Right atrium auricular region (tissue), 2 donors: ENCODE data around the gene BMP7. TPM values are rescaled to one million over a fixed set of nuclear protein-coding genes. Genes with fewer than 3 reads are reported as not detected.
A peak's percentile ranks its signal among the peaks of the same experiment; 100 is the strongest.

Experiments used
- DNase-seq: peaks from one replicate; pipeline ENCODE4 v3.0.0-alpha.2; 2019; ENCODE audit warnings: low spot score
- H3K27ac ChIP-seq, 2 donors: fragments of 200-600 bp; sonication (generic); 1 replicate in 1 of 2; 2 replicates in 1 of 2; pipeline ENCODE4 v1.5.1; 2016 to 2019
- H3K27me3 ChIP-seq, 2 donors: fragments of 200-600 bp; sonication (generic); one replicate each; pipeline versions ENCODE4 v1.5.1 to v1.6.0; 2017 to 2019
- H3K36me3 ChIP-seq: fragments of 200-600 bp; sonication (generic); one replicate; pipeline ENCODE4 v1.5.1; 2016
- H3K4me1 ChIP-seq, 2 donors: fragments of 200-600 bp; sonication (generic); one replicate each; pipeline versions ENCODE4 v1.5.1 to v1.6.0; 2017 to 2019
- H3K4me3 ChIP-seq, 2 donors: fragments of 200-600 bp; sonication (generic); 1 replicate in 1 of 2; 2 replicates in 1 of 2; pipeline ENCODE4 v1.5.1; 2017 to 2019; ENCODE audit warnings: mild to moderate bottlenecking in 1 of 2, moderate library complexity in 1 of 2
- H3K9me3 ChIP-seq, 2 donors: fragments of 200-600 bp; sonication (generic); one replicate each; pipeline ENCODE4 v1.5.1; 2019
- total RNA-seq, 2 donors: library from RNA; depleted of rRNA; stranded (reverse); fragments of >200 nt; gene quantifications; one replicate each; pipeline ENCODE4 v1.1.0, GENCODE V29; 2016
- TF ChIP-seq, protein P1 (sequence below), 2 donors: fragments of 200-600 bp; sonication (generic); IDR thresholded peaks; one replicate each; pipeline ENCODE4 v1.5.1; 2019; ENCODE audit warnings: antibody characterized with exemption in 2 of 2

The BMP7 gene
- total RNA-seq, 2 donors from 2014 or later: 15.1 to 23.0 TPM

DNA sequence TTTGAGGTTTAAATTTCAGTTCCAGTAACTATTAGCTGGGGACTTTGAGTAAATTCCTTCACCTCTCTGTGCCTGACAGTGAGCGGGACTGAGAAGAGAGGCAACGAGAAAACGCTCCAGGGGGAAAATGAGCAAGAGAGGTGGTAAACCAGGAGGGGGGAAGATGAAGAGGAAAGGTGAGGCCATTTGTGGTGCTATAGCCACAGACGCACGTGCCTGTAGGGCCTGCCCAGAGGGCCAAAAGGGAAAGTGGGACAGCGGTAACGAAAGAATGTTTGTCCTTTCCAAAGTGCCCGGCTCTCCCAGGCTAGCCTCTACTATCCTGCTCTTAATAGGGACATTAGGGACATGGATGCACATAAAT is 99.2 kb downstream of the BMP7 start:
- Histone ChIP-seq H3K27me3 (no peaks in the 10 kb centered on the region), H3K27ac (peak overlapping the region in 1 of 2 donors; percentile 78), H3K4me3 (no peak overlapping the region), H3K9me3 (no peaks in the 10 kb centered on the region), H3K4me1 (no peaks in the 10 kb centered on the region), H3K36me3 (no peaks in the 10 kb centered on the region)
- TF ChIP-seq, protein P1, sequence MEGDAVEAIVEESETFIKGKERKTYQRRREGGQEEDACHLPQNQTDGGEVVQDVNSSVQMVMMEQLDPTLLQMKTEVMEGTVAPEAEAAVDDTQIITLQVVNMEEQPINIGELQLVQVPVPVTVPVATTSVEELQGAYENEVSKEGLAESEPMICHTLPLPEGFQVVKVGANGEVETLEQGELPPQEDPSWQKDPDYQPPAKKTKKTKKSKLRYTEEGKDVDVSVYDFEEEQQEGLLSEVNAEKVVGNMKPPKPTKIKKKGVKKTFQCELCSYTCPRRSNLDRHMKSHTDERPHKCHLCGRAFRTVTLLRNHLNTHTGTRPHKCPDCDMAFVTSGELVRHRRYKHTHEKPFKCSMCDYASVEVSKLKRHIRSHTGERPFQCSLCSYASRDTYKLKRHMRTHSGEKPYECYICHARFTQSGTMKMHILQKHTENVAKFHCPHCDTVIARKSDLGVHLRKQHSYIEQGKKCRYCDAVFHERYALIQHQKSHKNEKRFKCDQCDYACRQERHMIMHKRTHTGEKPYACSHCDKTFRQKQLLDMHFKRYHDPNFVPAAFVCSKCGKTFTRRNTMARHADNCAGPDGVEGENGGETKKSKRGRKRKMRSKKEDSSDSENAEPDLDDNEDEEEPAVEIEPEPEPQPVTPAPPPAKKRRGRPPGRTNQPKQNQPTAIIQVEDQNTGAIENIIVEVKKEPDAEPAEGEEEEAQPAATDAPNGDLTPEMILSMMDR (IDR thresholded peaks at IDR 0.05): no peak
- DNase-seq: no peak

DNA sequence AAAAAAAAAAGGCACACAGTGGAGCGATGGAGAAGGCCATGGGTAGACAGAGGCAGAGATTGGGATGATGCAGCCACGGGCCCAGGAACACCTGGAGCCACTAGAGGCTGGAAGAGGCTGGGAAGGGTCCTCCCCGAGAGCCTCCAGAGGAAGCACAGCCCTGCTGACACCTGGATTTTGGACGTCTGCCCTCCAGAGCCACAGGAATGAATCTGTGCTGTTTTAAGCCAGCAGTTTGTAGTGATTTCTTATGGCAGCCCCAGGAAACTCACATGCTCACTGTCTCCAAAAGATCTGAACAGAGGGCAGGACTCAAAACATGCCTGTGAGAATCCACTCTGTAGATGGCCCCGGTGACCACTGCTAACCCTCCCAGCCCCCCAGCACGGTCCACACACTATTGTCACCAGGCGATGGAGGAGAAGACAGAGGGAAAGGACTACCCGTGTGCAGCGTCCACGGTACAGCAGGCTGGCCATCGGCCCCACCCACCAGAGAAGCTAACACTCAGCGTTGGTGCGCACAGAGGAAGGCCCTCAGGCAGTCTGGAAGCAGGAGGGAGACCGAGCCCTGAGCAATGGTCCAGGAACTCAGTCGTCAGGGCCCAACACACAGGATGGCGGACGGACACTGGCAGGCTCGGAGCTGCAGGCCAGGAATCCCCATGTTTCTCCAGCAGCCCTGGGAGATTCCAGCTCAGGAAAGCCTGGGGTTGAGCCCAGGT is 99.7 kb downstream of the BMP7 start:
- Histone ChIP-seq H3K36me3 (no peaks in the 10 kb centered on the region), H3K4me1 (no peaks in the 10 kb centered on the region), H3K9me3 (no peaks in the 10 kb centered on the region), H3K27me3 (no peaks in the 10 kb centered on the region), H3K27ac (peak overlapping the region in 1 of 2 donors; percentile 78), H3K4me3 (no peak overlapping the region)
- TF ChIP-seq, protein P1 (IDR thresholded peaks at IDR 0.05): no peak
- DNase-seq: no peak

DNA sequence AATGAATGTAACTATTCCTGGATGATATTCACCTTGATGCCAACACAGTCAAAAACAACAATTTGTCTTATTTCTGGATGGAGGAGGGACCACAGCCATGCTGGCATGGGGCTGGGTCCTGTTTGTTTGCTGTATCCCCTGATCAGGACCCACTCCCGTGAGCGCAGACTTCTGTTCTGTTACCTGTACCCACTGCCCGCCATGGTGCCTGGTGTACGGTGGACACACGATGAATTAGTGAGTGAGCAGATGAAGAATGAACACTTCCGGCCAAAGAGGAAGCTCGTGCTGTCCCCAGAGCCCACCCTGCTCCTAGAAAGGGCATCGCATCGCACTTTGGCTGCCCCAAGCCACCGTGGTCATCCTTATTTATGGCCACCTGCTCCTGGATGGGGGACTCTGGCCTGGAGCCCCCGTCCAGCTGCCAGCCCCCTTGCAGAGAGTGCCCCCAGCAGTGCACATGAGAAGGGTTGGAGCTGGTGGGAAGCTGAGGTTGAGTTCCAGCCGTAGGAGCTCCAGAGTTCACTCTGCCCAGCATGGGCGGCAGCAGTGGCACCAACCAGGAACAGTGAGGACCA is 100.9 kb downstream of the BMP7 start:
- Histone ChIP-seq H3K4me1 (no peaks in the 10 kb centered on the region), H3K4me3 (no peak overlapping the region), H3K9me3 (no peaks in the 10 kb centered on the region), H3K27ac (no peak overlapping the region), H3K27me3 (no peaks in the 10 kb centered on the region), H3K36me3 (no peaks in the 10 kb centered on the region)
- no peak for DNase-seq
- TF ChIP-seq, protein P1 (IDR thresholded peaks at IDR 0.05): no peak

DNA sequence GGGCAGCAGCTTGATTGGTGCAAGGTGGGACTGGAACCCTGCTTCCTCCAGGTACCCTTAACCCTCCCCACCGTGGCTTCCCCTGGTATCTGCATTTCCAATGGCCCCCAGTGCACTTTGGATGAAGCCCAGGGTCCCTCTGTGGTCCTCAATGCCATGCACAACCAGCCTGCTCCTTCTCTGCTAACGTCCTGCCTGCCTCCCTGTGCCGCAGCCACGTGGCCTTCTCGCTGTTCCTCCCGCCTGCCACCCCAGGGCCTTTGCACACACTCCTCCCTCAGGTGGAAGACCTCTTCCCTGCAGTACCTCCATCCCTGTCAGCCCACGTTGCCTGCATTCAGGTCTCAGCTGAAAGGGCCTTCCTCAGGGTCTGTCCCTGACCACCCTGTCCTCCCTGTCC is 101.6 kb downstream of the BMP7 start:
- no peaks in the 10 kb centered on the region for H3K4me1 ChIP-seq
- H3K9me3 ChIP-seq: no peaks in the 10 kb centered on the region
- H3K36me3 ChIP-seq: no peaks in the 10 kb centered on the region
- no peak for DNase-seq
- H3K27ac ChIP-seq: no peak overlapping the region
- TF ChIP-seq, protein P1 (IDR thresholded peaks at IDR 0.05): no peak
- no peaks in the 10 kb centered on the region for H3K27me3 ChIP-seq
- H3K4me3 ChIP-seq: no peak overlapping the region

DNA sequence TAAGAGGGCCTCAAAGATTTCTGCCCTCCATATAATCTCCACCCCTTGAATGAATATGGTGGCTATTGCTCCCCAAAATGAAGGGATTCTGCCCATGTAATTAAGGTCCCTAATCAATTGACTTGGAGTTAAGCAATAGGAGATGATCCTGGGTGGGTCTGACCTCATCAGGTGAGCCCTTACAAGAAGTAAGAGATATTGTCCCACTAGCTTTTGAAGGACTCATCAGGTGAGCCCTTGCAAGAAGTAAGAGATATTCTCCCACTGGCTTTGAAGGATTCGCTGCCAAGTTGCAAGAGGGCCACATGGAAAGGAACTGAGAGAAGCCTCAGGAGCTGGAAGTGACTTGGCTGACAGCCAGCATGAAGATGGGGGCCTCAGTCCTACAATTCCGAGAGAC is 103.4 kb downstream of the BMP7 start:
- Histone ChIP-seq H3K4me1 (peaks cover 0 to 6% of the 10 kb centered on the region in 2 donors), H3K9me3 (no peaks in the 10 kb centered on the region), H3K27me3 (no peaks in the 10 kb centered on the region), H3K4me3 (no peak overlapping the region), H3K36me3 (no peaks in the 10 kb centered on the region), H3K27ac (no peak overlapping the region)
- TF ChIP-seq, protein P1 (IDR thresholded peaks at IDR 0.05): no peak
- no peak for DNase-seq

DNA sequence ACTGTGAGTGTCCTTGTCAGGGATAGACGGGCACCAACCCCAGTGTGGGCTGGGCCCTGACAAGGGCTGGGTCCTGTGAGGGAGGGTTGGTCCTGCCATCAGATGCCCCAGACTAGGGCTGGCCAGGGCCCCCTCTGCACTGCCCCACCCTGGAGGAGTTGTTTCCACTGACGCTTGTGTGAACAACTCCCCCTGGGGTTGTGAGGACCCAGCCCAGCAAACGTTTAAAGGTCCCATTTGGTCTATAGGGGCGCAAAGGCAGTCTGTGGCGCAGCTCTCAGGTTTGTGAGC is 104.1 kb downstream of the BMP7 start:
- peak overlapping the region in 1 of 2 donors; percentile 64 for H3K27ac ChIP-seq

More for the DNA sequence above, 104.1 kb downstream of the BMP7 start:
- TF ChIP-seq, protein P1 (IDR thresholded peaks at IDR 0.05): no peak
- Histone ChIP-seq H3K4me3 (no peak overlapping the region), H3K36me3 (no peaks in the 10 kb centered on the region), H3K27me3 (no peaks in the 10 kb centered on the region), H3K4me1 (peaks cover 0 to 14% of the 10 kb centered on the region in 2 donors), H3K9me3 (no peaks in the 10 kb centered on the region)
- no peak for DNase-seq
